LHCN-M2 (cell line): Measurements from ENCODE around the gene PARD3B. TPM values are rescaled to one million over a fixed set of nuclear protein-coding genes. Genes with fewer than 3 reads are reported as not detected.

Experiments used
- DNase-seq: peaks from one replicate; pipeline ENCODE4 v3.0.0-alpha.2; 2012; ENCODE audit warnings: low read depth
- total RNA-seq: library from RNA; depleted of rRNA; stranded (reverse); fragments of >200 nt; gene quantifications from 2 replicates; pipeline ENCODE4 v1.2.3, GENCODE V29; 2014

PARD3B gene
- total RNA-seq, 1 experiment from 2014 or later: 4.0 TPM

- DNase-seq: no peak
Observed at GRCh38 chr2:205665791-205666190, 1120.5 kb downstream of the PARD3B start.
